Caki2 (cell line): Measurements from ENCODE around the gene PSEN2. TPM values are rescaled to one million over a fixed set of nuclear protein-coding genes. Genes with fewer than 3 reads are reported as not detected.
"Not testable (repeated sequence)": the region's sequence is repeated elsewhere in the genome, so short reads cannot be mapped to it uniquely, and the experiment has no call there.

Experiments
- DNase-seq: peaks from one replicate; pipeline ENCODE4 v3.0.0-alpha.2; 2015; ENCODE audit warnings: low read depth
- in situ Hi-C: cut with HindIII; loops from 2 replicates; pipeline ENCODE4 v1.10.0; 2016; ENCODE audit warnings: low sequenced_read_pairs, low pct_unique_long_range_greater_than_20kb, mixed read lengths
- total RNA-seq: library from RNA; depleted of rRNA; stranded (reverse); fragments of >200 nt; shearing (Covaris generic); gene quantifications from 2 replicates; pipeline ENCODE4 v1.2.3, GENCODE V29; 2014; ENCODE audit warnings: low replicate concordance

PSEN2 gene
- total RNA-seq, 1 experiment from 2014 or later, result 62.3 TPM

DNA sequence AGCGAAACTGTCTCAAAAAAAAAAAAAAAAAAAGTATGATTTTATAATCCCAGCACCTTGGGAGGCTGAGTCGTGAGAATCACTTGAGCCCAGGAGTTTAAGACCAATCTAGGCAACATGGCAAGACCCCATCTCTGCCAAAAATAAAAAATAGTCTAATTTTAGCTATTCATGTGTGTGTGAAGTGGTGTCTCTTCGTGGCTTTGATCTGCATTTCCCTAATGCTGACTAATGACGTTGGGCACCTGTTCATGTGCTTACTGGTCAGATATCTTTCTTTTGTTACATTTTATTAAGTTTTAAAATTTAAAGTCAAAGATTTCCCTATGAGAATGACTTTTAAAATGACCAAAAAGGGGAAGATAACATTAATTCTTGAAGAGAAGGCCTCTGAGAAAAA, 31.0 kb downstream of the PSEN2 start:
- in situ Hi-C loops, result no loop called here
- no peak for DNase-seq

GRCh38 chr1:226902601-226903000, 32.2 kb downstream of the PSEN2 start:
- in situ Hi-C loops, result no loop called here

DNA sequence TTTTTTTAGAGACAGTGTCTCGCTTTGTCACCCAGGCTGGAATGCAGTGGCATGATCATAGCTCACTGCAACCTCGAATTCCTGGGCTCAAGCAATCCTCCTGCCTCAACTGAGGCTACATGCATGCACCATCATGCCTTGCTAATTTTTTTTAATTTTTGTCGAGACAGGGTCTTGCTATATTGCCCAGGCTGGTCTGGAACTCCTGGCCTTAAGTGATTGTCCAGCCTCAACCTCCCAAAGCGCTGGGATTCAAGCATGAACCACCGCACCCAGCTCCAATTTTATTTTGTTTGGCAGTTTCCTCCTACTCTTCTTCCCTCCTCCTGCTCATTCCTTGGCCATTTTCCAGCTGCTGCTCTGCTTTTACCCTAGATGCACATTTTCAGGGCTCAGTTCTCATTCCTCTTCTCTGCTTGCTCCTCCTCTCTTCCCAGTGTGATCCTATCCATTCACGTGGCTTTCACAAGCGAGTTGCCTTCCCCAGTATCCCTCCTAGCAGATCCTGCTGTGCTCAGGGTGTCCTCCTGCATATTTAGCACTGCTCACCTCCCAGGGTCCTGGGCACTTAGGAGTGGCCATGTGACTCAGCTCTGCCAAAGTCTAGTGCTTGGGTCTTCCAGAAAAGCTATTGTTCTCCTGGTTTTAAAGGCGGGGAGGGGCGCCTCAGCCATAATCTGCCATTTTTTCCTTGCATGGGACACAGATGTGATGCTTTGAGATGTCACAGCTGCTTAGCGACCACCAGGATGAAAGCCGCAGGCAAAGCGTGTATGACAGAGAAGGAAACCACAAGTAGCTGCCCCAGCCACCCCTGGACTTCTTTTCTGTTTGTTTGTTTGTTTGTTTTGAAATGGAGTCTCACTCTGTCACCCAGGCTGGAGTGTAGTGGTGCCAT, 33.7 kb downstream of the PSEN2 start:
- DNase-seq, result peak; percentile 40
- in situ Hi-C loops, result no loop called here

More at GRCh38 chr1:226902601-226903000, 32.2 kb downstream of the PSEN2 start:
- DNase-seq, result no peak

DNA sequence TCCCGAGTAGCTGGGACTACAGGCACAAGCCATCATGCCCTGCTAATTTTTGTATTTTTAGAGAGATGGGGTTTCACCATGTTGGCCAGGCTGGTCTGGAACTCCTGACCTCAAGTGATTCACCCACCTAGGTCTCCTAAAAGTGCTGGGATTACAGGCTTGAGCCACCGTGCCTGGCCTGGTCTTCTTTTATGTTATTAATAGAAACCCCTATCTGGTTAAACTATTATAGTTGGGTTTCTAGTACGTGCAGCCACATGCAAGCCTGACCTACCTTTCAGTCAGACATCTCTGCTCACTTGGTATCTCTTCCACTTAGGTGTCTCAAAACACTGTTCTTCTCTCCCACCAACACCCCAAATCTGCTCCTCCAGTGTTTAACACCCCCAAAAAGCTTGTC, 34.4 kb downstream of the PSEN2 start:
- in situ Hi-C loops, result no loop called here
- DNase-seq, result no peak

DNA sequence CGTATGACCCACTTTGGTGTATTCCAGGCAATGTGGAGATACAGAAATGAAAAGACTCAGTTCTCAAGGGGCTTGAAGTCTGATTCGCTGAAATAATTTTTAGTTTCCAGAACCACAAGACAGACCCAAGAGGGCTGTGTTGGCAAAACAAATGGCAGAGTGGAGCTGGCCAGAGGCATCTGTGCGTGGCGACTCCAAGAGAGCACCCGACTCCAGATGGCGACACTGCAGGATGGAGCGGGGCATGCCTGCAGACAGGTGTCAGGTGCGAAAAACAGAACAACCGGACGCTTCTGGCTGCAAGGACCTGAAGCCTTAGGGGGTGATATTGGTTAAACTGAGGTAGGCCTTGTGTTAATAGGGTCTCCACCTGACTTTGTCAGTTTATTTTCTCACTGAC, 38.0 kb downstream of the PSEN2 start:
- DNase-seq, result no peak
- in situ Hi-C loops, result no loop called here

DNA sequence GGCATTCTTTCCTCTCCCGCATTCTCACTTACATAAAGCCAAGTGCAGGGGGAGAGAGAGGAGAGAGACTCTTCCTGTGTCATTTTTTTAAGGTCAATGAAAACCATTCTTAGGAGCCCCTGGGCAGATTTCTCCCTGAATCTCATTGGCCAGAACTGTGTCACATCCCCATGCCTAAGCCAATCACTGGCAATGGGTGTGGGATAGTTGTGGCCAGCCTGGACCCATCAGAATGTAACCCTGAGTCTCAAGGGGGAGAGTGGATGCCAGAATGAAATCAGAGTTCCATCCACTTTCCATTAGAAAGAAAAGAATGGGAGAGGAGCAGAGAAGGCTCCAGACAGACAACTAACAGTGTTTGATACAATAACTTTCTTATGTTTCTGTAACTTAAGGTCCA, 38.5 kb downstream of the PSEN2 start:
- in situ Hi-C loops, result no loop called here
- DNase-seq, result peak; percentile 6

DNA sequence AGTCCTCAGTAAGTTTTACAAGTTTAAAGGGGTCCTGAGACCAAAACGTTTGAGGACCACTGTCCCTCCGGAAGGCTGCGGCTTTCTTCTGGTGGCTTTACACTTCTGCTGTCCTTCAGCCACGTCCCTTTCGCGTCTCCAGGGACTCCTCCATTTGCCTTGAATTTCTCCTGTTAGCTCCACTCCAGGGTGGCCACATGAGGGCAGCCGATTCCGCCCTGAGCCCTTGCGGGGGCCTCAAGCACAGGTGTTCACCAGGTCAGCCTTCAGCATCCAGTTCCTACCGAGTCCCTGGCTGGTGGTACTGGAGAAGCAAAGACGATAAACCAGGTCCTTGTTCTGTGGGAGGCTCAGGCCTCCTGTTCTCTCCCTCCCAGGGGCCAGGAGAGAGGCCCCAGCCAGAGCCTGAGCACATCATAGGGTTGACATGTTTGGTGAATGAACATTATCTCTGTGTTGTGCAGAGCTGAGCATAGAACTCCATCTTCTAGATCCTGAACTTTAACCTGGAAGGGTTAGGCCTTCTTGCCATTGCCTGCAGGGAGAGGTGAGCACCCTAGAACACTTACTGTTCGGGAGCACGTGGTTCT, 42.3 kb downstream of the PSEN2 start:
- in situ Hi-C loops, result no loop called here
- no peak for DNase-seq

GRCh38 chr1:226915672-226915995, 45.2 kb downstream of the PSEN2 start:
- in situ Hi-C loops, result no loop called here
- no peak for DNase-seq

DNA sequence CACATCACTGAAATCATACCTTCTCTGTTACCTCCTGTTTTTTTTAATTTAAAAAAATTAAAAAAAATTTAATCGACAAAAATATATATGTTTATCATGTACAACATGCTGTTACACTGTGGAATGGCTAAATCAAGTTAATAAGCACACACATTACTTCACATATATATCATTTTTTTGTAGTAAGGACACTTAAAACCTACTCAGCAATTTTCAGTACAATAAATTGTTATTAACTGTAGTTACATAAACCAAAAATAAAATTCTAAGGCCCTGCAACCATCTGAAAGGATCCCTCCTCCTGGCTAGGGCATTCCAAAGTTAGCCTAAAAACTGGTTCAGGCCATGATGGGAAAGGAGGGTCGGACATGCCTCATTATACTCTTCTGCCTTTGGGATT, 46.1 kb downstream of the PSEN2 start:
- in situ Hi-C loops, result no loop called here

GRCh38 chr1:226919587-226919986, 49.2 kb downstream of the PSEN2 start:
- no peak for DNase-seq

More for the DNA sequence above, 46.1 kb downstream of the PSEN2 start:
- no peak for DNase-seq

GRCh38 chr1:226919995-226920394, 49.6 kb downstream of the PSEN2 start:
- in situ Hi-C loops, result no loop called here

More at GRCh38 chr1:226919587-226919986, 49.2 kb downstream of the PSEN2 start:
- in situ Hi-C loops, result no loop called here

DNA sequence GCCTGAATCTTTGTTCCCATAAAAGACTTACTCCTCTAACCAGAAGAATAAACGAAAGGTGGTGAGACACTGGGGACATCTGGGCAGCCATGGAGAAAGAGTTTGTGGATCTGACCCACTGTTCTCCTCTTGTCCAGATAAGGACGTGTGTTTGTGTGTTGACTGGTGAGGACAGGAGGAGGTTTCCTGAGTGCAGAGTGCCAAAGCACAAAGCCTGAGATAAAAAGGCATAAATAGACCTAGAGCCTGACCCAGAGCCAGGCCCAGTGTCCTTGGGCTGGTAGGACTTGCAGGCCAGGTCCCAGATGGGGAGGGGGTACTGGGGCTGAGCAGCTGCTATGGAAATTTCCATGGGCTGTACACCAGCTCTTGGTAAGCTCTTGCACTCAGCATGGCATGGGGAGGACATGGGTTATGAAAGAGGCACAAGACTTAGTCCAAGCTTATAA, 50.1 kb downstream of the PSEN2 start:
- DNase-seq, result no peak
- in situ Hi-C loops, result no loop called here

More at GRCh38 chr1:226919995-226920394, 49.6 kb downstream of the PSEN2 start:
- DNase-seq, result no peak

DNA sequence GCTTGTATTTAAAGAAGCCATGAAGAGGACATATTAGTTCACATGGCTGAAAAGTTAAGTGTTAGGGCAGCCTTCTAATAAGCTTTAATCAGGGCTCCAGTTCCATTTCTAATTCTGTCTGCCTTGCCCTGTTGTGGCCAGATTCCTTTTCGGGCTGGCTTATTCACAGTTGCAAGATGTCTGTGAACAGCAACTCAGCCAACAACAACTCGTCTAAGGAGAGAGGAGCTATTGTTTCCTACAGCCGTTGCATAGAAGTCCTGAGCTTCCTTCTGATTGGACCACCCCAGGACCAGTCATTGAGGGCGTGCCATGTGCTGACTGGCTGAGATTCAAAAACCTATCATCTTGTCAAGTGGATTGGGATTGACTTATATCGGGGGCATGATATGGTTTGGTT, 51.1 kb downstream of the PSEN2 start:
- no peak for DNase-seq
- in situ Hi-C loops, result no loop called here

DNA sequence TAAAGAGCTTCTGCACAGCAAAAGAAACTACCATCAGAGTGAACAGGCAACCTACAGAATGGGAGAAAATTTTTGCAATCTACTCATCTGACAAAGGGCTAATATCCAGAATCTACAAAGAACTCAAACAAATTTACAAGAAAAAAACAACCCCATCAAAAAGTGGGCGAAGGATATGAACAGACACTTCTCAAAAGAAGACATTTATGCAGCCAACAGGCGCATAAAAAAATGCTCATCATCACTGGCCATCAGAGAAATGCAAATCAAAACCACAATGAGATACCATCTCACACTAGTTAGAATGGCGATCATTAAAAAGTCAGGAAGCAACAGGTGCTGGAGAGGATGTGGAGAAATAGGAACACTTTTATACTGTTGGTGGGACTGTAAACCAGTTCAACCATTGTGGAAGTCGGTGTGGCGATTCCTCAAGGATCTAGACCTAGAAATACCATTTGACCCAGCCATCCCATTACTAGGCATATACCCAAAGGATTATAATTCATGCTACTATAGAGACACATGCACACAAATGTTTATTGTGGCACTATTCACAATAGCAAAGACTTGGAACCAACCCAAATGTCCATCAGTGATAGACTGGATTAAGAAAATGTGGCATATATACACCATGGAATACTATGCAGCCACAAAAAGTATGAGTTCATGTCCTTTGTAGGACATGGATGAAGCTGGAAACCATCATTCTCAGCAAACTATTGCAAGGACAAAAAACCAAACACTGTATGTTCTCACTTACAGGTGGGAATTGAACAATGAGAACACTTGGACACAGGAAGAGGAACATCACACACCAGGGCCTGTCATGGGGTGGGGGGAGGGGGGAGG, 59.1 kb downstream of the PSEN2 start:
- DNase-seq, in situ Hi-C loops: not testable (repeated sequence)

- DNase-seq, result peak; percentile 26
- in situ Hi-C loops, result no loop called here
Measured at GRCh38 chr1:226934483-226935237, 64.2 kb downstream of the PSEN2 start.

DNA sequence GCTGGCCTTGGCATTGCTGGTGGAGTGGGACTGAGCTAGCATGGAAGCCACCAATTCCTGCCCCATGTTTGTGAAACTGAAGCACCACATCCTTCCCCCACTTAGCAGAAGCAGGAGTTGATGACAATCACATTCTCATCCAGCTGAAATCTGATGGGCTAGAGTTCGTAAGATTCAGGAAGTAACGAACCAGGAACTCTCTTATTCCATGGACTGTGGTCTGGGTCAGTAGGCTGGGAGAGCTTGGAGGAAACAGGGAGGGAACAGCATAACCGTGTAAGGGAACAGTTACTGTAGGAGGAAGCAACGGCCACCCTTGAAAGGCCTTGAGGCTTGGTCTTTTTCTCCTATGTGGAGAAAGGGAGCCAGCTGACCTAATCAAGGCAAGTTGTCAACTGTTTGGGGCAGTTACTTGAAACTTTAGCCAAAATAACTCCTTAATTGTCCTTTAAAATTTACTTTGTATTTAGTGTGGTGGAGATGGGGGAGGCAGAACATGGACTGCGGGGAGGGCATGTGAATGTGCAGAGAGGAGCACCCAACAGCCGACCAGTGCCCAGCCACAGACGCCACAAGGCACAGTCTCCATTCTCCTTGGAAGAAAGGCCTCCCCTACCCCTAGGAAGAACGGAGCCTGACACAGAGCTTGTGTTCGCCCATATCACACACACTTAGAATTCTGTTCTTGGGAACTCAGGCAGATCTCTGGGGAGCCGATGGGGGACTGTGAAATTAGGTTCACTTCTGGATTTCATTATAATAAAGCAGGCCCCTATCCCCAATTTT, 67.7 kb downstream of the PSEN2 start:
- in situ Hi-C loops, result no loop called here
- no peak for DNase-seq

GRCh38 chr1:226938903-226939437, 68.6 kb downstream of the PSEN2 start:
- peak; percentile 65 for DNase-seq
- in situ Hi-C loops, result no loop called here
